HG03521 (cell line): ENCODE data around the gene ERC1.

ENCODE experiments used
- ATAC-seq: cut with Tn5 transposase; IDR thresholded peaks from one replicate; pipeline ENCODE4 v1.9.1; 2021; ENCODE audit warnings: mild to moderate bottlenecking, moderate library complexity; ENCODE audit not compliant: unreplicated experiment

The ERC1 gene

GRCh38 chr12:1280059-1280458 lies 289.0 kb downstream of the ERC1 start:
- ATAC-seq = no peak

GRCh38 chr12:1281683-1282366 lies 290.8 kb downstream of the ERC1 start:
- no peak for ATAC-seq

- ATAC-seq = no peak
These were observed 291.8 kb downstream of the ERC1 start for GRCh38 chr12:1282670-1283315.

GRCh38 chr12:1283316-1283715 lies 292.3 kb downstream of the ERC1 start:
- ATAC-seq = no peak

- no peak for ATAC-seq
These were observed 293.6 kb downstream of the ERC1 start for GRCh38 chr12:1284611-1285010.

GRCh38 chr12:1287446-1287975 lies 296.5 kb downstream of the ERC1 start:
- no peak for ATAC-seq

- no peak for ATAC-seq
These were observed 297.3 kb downstream of the ERC1 start for GRCh38 chr12:1288333-1288732.

- ATAC-seq = no peak
These were observed 298.5 kb downstream of the ERC1 start for GRCh38 chr12:1289371-1290155.

- no peak for ATAC-seq
These were observed 299.7 kb downstream of the ERC1 start for GRCh38 chr12:1290716-1291115.

- ATAC-seq = no peak
These were observed 300.7 kb downstream of the ERC1 start for GRCh38 chr12:1291601-1292332.

- no peak for ATAC-seq
These were observed 302.9 kb downstream of the ERC1 start for GRCh38 chr12:1293901-1294300.

- no peak for ATAC-seq
These were observed 306.2 kb downstream of the ERC1 start for GRCh38 chr12:1297206-1297605.

- ATAC-seq = no peak
These were observed 306.7 kb downstream of the ERC1 start for GRCh38 chr12:1297639-1298175.

GRCh38 chr12:1300460-1300859 lies 309.4 kb downstream of the ERC1 start:
- ATAC-seq = no peak

GRCh38 chr12:1302201-1302870 lies 311.3 kb downstream of the ERC1 start:
- ATAC-seq = no peak

- no peak for ATAC-seq
These were observed 314.0 kb downstream of the ERC1 start for GRCh38 chr12:1305063-1305434.

- ATAC-seq = no peak
These were observed 314.9 kb downstream of the ERC1 start for GRCh38 chr12:1305791-1306500.

- no peak for ATAC-seq
These were observed 315.8 kb downstream of the ERC1 start for GRCh38 chr12:1306817-1307216.

GRCh38 chr12:1307796-1308195 lies 316.8 kb downstream of the ERC1 start:
- ATAC-seq = no peak

- ATAC-seq = no peak
These were observed 318.6 kb downstream of the ERC1 start for GRCh38 chr12:1309613-1310012.
